ENCODE results near the gene PCDHGA1. TPM values are rescaled to one million over a fixed set of nuclear protein-coding genes. Genes with fewer than 3 reads are reported as not detected.
"Not testable (repeated sequence)": the region's sequence is repeated elsewhere in the genome, so short reads cannot be mapped to it uniquely, and the experiment has no call there.

Gene PCDHGA1
- total RNA-seq = 0.57 TPM

GRCh38 chr5:141330299-141331080 lies at the start of gene PCDHGA1:
TSS of gene PCDHGA1 (plus strand) at chr5:141330514.
- DNase-seq (ENCODE audit: low spot score) = no peak

- no peak for DNase-seq (ENCODE audit: low spot score)
Measured at GRCh38 chr5:141298376-141298775, 31.9 kb upstream of the PCDHGA1 start.

- DNase-seq (ENCODE audit: low spot score) = no peak
Measured at GRCh38 chr5:141303756-141304155, 26.6 kb upstream of the PCDHGA1 start, which contains the start of gene SLC25A2. TSS of gene SLC25A2 (minus strand) at chr5:141304049. CDS start at chr5:141303865, 184 bp downstream.

GRCh38 chr5:141306630-141307029 lies 23.7 kb upstream of the PCDHGA1 start:
- DNase-seq (ENCODE audit: low spot score) = no peak

- no peak for DNase-seq (ENCODE audit: low spot score)
Measured at GRCh38 chr5:141313711-141314110, 16.6 kb upstream of the PCDHGA1 start.

- not testable (repeated sequence) for DNase-seq (ENCODE audit: low spot score)
Measured at GRCh38 chr5:141316963-141317362, 13.4 kb upstream of the PCDHGA1 start.

GRCh38 chr5:141319202-141319601 lies 11.1 kb upstream of the PCDHGA1 start:
- DNase-seq (ENCODE audit: low spot score) = no peak

GRCh38 chr5:141319699-141320098 lies 10.6 kb upstream of the PCDHGA1 start:
- DNase-seq (ENCODE audit: low spot score) = no peak

GRCh38 chr5:141320225-141321169 lies 9.8 kb upstream of the PCDHGA1 start, which contains the start of gene TAF7:
TSS of gene TAF7 (minus strand) at chr5:141320784. CDS start at chr5:141320044, 740 bp downstream.
- DNase-seq (ENCODE audit: low spot score) = peak; percentile 94

GRCh38 chr5:141322261-141322660 lies 8.1 kb upstream of the PCDHGA1 start:
- DNase-seq (ENCODE audit: low spot score) = no peak

- DNase-seq (ENCODE audit: low spot score) = no peak
Measured at GRCh38 chr5:141326088-141326854, 4.0 kb upstream of the PCDHGA1 start.

GRCh38 chr5:141328231-141328630 lies 2.1 kb upstream of the PCDHGA1 start:
- DNase-seq (ENCODE audit: low spot score) = no peak

GRCh38 chr5:141332571-141332970 lies 2.3 kb downstream of the PCDHGA1 start:
- DNase-seq (ENCODE audit: low spot score) = not testable (repeated sequence)

GRCh38 chr5:141338538-141339306 lies 8.4 kb downstream of the PCDHGA1 start, which contains the start of gene PCDHGA2:
TSS of gene PCDHGA2 (plus strand) at chr5:141338760.
- no peak for DNase-seq (ENCODE audit: low spot score)

- not testable (repeated sequence) for DNase-seq (ENCODE audit: low spot score)
Measured at GRCh38 chr5:141340781-141341354, 10.6 kb downstream of the PCDHGA1 start.

- no peak for DNase-seq (ENCODE audit: low spot score)
Measured at GRCh38 chr5:141342773-141343172, 12.5 kb downstream of the PCDHGA1 start.

GRCh38 chr5:141343242-141343952 lies 13.1 kb downstream of the PCDHGA1 start, which contains the start of gene PCDHGA3:
TSS of gene PCDHGA3 (plus strand) at chr5:141343829. CDS start at chr5:141344034, 205 bp downstream.
- DNase-seq (ENCODE audit: low spot score) = no peak

GRCh38 chr5:141343953-141344463 lies 13.7 kb downstream of the PCDHGA1 start:
- no peak for DNase-seq (ENCODE audit: low spot score)

GRCh38 chr5:141345327-141345726 lies 15.0 kb downstream of the PCDHGA1 start:
- no peak for DNase-seq (ENCODE audit: low spot score)

Data from ureter (tissue), 1 donor.